WERI-Rb-1 (cell line): ENCODE data around the gene ZYG11A.

Experiments used
- DNase-seq: peaks from one replicate; pipeline ENCODE4 v3.0.0-alpha.2; 2020
- H3K27ac ChIP-seq: fragments of 250-450 bp; sonication (Bioruptor Pico); 2 replicates; pipeline ENCODE4 v1.5.1; 2020; ENCODE audit warnings: mild to moderate bottlenecking, moderate library complexity
- H3K27me3 ChIP-seq: fragments of 250-450 bp; sonication (Bioruptor Pico); 2 replicates; pipeline ENCODE4 v1.5.1; 2021; ENCODE audit warnings: mild to moderate bottlenecking, low read depth, moderate library complexity; ENCODE audit not compliant: insufficient read depth, severe bottlenecking
- H3K36me3 ChIP-seq: fragments of 250-450 bp; sonication (Bioruptor Pico); 2 replicates; pipeline ENCODE4 v1.5.1; 2020; ENCODE audit warnings: mild to moderate bottlenecking, moderate library complexity
- H3K4me3 ChIP-seq: 2 replicates; pipeline ENCODE4 v1.5.1; 2011; ENCODE audit warnings: low read depth, mild to moderate bottlenecking, control low read depth, low read length
- H3K9me3 ChIP-seq: fragments of 250-450 bp; sonication (Bioruptor Pico); 2 replicates; pipeline ENCODE4 v1.5.1; 2021; ENCODE audit warnings: mild to moderate bottlenecking, moderate library complexity; ENCODE audit not compliant: severe bottlenecking
- CTCF ChIP-seq: IDR thresholded peaks from 2 replicates; pipeline ENCODE4 v1.5.1; 2011; ENCODE audit warnings: low read depth, mild to moderate bottlenecking, control low read depth, inconsistent platforms, low read length

The ZYG11A gene

DNA sequence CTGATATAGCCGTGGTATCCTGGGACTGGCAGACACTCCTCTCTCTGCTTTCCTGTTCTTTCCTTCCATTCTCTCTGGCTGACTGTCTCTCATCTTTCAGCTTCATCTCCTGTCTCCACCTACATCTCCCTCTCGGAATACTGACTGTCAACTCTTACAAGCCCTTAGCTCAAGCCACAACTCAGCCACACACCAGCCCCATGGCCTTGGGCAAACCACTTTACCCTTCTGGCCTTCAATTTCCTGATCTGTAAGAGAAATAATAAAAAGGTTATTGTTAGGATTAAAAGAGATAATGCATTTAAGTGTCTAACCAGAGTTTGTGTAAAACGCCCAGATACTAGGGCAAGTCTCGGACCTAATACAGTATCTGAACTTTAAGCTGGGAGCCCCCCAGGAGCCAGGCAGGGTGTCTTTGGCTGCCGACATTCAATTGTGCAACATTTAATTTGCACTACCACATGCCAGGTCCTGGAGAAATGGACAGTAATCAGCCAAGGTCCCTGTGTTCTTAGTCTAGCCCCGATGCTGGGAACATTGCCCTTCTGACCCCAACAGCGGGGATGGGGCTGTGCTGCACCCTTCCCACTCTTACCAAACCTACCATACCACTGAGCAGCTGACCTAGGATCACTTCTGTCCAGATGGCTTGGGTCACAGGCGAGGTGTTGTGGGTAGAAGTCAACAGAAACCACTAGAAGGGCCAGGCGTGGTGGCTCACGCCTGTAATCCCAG lies 73.8 kb downstream of the ZYG11A start:
- DNase-seq = no peak
- TF ChIP-seq CTCF = no peak

DNA sequence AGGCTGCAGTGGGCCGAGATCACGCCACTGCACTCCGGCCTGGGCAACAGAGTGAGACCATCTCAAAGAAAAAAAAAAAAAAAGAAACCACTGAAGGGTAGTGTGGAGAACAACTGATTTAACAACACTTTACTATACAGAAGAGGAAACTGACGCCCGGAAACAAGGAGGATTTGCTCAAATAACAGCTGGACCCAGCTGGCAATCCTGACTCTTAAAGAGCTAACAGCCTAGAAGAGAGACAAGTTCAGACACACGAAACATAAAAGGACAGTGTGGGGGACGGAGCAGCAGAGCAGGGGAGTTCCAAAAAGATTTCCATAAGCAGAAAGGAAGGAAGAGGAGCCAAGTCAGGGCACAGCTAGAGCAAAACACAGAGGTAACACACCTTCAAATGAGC lies 74.6 kb downstream of the ZYG11A start:
- H3K27me3 ChIP-seq = no peaks in the 10 kb centered on the region
- no peak overlapping the region for H3K27ac ChIP-seq
- peaks cover 9% of the 10 kb centered on the region for H3K9me3 ChIP-seq
- TF ChIP-seq CTCF = no peak
- H3K4me3 ChIP-seq = no peak overlapping the region
- DNase-seq = no peak
- H3K36me3 ChIP-seq = no peaks in the 10 kb centered on the region

More for the DNA sequence above, 73.8 kb downstream of the ZYG11A start:
- Histone ChIP-seq H3K4me3 (no peak overlapping the region), H3K9me3 (peaks cover 9% of the 10 kb centered on the region), H3K27me3 (no peaks in the 10 kb centered on the region), H3K36me3 (no peaks in the 10 kb centered on the region), H3K27ac (no peak overlapping the region; the same call in 1 of the 2 replicates)

- no peak for DNase-seq
- H3K27ac ChIP-seq = no peak overlapping the region
- no peak overlapping the region for H3K4me3 ChIP-seq
- no peaks in the 10 kb centered on the region for H3K27me3 ChIP-seq
- TF ChIP-seq CTCF = no peak
- peaks cover 9% of the 10 kb centered on the region for H3K9me3 ChIP-seq
- H3K36me3 ChIP-seq = no peaks in the 10 kb centered on the region
Measured at GRCh38 chr1:52917581-52917980, 75.0 kb downstream of the ZYG11A start.

DNA sequence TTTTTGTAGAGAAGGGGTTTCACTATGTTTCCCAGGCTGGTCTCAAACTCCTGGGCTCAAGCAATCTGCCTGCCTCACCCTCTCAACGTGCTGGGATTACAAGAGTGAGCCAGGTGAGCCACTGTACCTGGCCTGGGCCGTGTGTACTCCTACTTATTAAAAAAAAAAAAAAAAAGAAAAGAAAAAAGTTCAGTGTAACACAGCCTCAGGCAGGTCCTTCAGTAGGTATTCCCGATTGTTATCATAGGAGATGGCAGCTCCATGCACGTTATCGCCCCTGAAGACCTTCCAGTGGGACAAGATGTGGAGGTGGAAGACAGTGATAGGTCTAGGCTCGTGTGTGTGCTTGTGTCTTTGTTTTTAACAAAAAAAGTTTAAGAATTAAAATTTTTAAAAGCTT lies 75.6 kb downstream of the ZYG11A start:
- DNase-seq = no peak
- no peak for TF ChIP-seq CTCF
- Histone ChIP-seq H3K27ac (no peak overlapping the region), H3K27me3 (no peaks in the 10 kb centered on the region), H3K4me3 (no peak overlapping the region), H3K36me3 (no peaks in the 10 kb centered on the region), H3K9me3 (peaks cover 9% of the 10 kb centered on the region)

- Histone ChIP-seq H3K27me3 (no peaks in the 10 kb centered on the region), H3K27ac (no peak overlapping the region), H3K4me3 (no peak overlapping the region), H3K9me3 (peaks cover 9% of the 10 kb centered on the region), H3K36me3 (no peaks in the 10 kb centered on the region)
- no peak for DNase-seq
- TF ChIP-seq CTCF = no peak
Measured at GRCh38 chr1:52919051-52919722, 76.6 kb downstream of the ZYG11A start.
